GM03348 (cell line): ENCODE data around the gene RPS10.
A peak's percentile ranks its signal among the peaks of the same experiment; 100 is the strongest.
"Not testable (repeated sequence)": the region's sequence is repeated elsewhere in the genome, so short reads cannot be mapped to it uniquely, and the experiment has no call there.

Source experiments
- DNase-seq: peaks from one replicate; pipeline ENCODE4 v3.0.0; 2012; ENCODE audit warnings: low spot score

Gene RPS10

DNA sequence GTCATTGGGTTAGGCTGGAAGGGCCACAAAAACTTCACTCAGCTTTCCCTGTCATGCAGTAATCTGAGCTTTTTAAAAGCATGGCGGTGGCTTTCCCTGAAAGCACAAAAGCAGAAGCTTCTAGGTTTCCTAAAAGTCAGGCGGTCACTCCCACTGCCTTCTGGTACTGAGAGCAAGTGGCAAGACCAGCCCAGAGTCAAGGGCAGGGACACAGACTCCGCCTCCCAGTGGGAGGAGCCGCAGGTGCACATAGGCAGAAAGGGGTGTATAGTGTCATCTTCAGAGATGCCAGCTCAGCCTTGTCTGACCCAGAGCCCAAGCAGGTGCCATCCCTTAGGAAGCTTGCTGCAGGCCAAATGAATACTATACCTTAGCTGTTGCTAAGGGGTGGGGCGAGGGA lies 22.0 kb upstream of the RPS10 start:
- no peak for DNase-seq

DNA sequence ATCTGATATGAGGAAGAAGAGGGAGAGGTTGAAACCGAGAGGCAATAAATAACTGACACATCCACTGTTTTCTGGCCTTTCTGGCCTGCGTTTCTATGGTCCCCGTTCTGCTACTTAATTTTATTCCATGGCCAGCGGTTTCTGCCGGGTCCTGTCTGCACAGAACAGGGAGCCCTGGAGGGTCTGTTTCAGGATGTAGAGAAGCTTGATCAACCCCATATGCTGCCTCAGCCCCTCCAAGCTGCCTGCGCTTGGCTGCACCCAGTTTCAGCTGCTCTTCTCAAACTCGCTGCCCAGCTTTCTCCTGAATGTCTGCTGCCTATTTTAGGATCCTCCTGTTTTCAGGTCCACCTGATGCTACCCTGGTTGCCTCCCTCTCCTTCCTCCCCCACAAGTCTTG lies 21.5 kb upstream of the RPS10 start:
- DNase-seq, result no peak

DNA sequence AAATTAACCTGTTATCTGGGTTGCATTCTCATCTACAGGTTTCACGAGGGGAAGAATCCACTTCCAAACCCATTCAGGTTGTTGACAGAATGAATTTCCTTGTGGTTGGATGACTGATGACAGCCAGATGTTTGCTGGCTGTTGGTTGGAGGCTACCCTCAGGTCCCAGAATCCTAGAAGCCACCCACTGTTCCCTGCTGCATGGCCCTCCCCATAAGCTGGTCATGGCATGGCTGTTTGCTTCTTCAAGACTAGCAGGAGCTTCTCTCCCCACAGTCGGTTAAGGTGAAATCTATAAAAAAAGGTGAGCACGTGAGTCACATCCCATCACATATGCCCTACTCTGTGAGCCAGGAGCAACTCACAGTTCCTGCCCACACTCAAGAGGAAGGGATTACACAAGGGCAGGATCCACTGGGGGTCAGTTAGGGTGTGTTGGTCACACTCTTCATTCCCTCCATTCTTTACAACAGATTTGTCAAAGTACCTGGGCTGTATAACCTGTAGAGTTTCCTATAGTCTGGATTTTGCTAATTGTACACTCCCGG lies 19.5 kb upstream of the RPS10 start:
- no peak for DNase-seq

DNA sequence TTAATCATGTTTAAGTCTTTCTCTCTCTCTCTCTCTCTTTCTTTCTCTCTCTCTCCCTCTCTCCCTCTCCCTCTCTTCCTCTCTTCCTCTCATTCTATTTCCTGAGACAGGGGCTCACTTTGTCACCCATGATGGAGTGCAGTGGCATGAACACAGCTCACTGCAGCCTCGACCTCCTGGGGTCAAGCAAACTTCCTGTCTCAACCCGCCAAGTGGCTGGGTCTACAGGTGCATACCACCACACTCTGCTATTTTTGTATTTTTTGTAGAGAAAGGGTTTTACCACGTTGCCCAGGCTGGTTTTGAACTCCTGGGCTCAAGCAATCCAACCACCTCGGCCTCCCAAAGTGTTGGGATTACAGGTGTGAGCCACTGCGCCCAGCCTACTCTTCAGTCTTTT lies 15.7 kb upstream of the RPS10 start:
- no peak for DNase-seq

DNA sequence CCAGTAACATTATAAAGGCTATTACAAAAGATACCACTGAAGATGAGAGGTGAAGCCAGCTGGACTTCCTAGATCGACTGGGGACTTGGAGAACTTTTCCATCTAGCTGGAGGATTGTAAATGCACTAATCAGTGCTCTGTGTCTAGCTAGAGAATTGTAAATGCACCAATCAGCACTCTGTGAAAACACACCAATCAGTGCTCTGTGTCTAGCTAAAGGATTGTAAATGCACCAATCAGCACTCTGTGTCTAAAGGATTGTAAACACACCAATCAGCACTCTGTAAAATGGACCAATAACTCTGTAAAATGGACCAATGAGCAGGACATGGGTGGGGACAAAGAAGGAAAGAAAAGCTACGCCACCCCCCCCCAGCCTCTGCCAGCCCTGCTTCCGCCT lies 13.6 kb upstream of the RPS10 start:
- DNase-seq, result no peak

DNA sequence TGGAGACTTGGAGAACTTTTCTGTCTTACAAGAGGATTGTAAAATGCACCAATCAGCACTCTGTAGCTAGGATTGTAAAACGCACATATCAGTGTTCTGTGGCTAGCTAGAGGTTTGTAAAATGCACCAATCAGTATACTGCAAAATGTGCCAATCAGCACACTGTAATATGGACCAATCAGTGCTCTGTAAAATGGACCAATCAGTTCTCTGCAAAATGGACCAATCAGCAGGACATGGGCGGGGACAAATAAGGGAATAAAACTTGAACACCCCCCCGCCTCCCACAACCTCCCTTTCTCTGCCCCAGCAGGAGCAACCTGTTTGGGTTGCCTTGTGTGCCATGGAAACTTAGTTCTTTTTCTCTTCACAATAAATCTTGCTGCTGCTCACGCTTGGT lies 12.8 kb upstream of the RPS10 start:
- no peak for DNase-seq

DNA sequence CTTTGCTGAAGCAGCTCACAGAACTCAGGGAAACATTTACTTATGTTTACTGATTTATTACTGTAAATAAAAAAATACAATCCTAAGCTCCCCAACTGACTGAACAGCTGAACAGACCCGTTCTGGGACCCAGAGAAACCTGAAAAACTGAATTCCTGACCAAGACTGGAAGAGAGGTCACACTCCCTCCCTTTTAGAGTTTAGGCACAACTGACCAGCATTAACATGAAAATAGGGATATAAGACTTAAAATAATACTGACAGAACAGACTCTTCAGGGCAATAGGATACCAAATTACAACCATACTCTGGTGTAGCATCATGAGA lies 11.7 kb upstream of the RPS10 start:
- no peak for DNase-seq

DNA sequence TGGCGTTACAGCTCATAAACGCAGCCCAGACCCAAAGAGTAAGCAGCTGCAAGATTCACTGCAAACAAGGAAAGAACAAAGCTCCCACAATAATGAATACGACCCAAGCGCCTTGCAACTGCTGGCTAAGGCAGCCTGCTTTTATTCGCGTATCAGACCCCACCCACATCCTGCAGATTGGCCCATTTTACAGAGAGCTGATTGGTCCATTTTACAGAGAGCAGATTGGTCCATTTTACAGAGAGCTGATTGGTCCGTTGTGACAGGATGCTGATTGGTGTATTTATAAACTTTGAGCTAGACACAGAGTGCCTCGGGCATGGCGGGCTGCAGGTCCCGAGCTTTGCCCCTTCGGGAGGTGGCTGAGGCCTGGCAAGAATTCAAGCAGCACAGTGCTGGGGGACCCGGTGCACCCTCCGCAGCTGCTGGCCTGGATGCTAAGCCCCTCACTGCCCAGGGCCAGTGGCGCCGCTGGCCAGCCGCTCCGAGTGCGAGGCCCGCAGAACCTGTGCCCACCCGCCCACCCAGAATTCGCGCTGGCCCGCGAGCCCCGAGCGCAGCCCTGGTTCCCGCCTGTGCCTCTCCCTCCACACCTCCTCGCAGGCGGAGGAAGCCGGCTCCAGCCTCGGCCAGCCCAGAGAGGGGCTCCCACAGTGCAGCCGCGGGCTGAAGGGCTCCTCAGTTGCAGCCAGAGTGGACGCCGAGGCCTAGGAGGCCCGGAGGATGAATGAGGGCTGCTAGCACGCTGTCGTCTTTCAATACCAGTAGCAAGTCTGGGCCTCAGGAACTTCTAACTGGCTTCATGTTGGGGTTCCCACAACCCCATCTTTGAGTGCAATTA lies 11.2 kb upstream of the RPS10 start:
- DNase-seq, result no peak

DNA sequence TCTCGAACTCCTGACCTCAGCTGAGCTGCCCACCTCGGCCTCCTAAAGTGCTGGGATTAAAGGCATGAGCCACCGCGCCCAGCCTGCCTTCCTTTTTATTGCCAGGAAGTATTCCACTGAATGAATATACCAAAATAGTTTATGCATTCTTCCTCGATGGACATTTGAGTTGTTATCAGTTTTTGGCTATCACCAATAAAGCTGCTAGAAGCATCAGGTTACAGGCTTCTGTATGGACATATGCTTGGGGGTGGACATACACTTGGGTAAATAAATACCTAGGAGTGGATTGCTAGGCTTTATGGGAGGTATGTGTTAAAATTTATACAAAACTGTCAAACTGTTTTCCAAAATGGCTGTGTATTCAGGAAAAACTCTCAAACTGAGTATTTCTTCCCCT lies 10.0 kb upstream of the RPS10 start:
- DNase-seq, result no peak

DNA sequence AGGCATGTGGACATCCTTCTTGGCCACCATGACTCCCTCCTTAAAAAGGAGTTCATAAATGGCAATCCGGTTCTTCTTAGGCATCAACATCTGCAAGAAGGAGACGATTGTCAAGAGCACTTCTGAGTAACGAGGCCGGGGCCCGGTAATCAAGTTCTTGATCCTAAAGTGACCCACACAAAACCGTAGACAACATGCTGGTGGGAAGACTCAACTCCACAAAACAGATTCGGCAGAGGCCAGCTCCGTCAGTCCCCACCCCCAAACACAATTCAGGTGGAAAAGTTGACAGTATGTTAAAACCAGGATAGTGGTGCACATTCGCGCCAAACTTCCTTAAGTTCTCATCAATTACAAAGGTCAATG lies 754 bp downstream of the RPS10 start:
- peak; percentile 32 for DNase-seq

DNA sequence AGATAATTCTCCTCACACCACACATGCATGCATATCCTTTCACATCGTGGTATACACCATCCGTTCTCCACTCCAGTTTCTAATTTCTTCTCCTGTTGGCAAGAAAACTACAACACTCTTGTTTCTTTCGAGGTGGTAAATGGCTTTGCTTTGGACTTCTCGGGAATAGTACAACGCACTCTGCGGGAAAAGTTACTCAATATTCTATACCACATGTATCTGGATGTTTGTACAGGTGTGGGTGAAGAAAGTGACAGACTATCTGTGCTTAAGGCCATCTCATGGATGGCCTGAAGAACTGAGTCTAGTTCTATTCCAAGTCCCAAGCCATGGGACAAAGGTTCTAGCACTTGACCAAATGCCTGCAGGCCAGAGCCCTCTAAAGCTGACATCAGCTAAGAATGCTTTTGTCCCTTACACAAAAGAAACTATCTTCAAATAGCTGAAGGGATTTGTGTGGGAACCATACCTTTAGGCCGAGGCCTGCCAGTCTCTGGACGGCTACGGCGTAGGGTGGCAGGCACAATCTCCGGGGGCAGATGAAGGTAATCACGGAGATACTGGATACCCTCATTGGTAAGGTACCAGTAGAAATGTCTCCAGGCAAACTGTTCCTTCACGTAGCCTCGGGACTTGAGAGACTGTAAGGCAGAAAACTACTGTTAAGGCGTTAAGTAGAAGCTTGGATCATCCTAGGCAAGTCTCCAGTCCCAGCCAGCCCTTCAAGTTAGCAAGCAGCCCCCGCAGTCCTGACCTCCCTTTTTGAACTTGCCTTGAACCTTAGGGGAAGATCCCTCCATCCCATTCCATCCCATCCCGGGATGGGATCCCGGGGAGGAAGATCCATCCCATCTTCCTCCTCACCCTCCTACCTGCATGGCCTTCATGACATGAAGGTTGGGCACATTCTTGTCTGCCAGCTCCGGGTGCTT lies 1.4 kb downstream of the RPS10 start:
- no peak for DNase-seq

DNA sequence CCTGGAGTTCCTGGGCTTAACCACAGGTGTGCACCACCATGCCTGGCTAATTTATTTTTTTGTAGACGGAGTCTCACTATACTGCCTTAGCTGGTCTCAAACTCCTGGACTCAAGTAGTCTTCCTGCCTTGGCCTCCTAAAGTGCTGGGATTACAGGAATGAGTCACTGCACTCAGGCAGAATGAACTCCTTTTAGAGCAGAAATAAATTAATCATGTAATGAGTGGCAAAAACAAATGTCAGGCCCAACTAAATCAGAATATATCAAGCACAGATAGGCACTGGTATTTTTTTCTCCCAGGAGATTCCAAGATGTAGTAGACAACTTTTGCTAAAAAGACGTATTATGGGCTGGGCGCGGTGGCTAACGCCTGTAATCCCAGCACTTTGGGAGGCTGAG lies 2.6 kb downstream of the RPS10 start:
- no peak for DNase-seq

DNA sequence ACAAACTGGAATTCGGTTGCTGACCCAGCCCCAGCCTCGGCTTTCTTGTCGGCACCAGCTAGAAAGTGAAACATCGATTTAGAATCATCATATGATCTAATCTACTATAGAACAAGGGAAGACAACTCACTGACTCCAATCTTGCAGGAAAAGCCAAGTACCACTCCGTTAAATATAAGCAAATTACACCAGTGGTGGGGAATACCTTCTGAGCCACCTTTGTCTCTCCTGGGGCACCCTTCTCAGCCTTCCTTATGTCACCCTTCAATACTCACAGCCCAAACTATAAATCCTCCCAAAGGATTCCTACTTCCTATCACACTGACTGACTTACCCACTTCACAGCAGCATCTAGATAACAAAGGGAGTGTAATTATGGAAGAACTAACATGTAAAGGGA lies 7.5 kb downstream of the RPS10 start:
- DNase-seq, result no peak

DNA sequence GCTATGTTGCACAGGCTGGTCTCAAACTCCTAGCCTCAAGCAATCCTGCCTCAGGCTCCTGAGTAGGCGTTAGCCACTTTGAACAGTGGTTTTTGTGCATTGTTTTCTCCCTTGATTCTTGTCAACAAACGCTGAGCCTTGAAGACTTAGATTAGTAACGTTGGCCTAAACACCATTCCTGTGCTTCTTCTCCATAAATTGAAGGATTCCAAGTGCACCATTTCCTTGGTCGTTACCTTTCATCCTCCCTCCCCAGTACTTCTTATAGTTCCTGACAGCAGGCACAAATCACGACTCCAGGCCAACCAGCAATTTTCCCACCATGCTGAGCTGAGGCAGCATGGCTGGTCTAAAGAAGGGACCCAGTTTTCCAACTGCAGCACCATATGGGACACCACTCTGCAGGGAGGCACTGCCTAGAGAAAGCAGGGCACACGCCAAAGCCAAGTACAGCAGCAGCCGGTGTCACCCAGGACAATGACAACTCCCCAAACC lies 8.9 kb downstream of the RPS10 start:
- no peak for DNase-seq

DNA sequence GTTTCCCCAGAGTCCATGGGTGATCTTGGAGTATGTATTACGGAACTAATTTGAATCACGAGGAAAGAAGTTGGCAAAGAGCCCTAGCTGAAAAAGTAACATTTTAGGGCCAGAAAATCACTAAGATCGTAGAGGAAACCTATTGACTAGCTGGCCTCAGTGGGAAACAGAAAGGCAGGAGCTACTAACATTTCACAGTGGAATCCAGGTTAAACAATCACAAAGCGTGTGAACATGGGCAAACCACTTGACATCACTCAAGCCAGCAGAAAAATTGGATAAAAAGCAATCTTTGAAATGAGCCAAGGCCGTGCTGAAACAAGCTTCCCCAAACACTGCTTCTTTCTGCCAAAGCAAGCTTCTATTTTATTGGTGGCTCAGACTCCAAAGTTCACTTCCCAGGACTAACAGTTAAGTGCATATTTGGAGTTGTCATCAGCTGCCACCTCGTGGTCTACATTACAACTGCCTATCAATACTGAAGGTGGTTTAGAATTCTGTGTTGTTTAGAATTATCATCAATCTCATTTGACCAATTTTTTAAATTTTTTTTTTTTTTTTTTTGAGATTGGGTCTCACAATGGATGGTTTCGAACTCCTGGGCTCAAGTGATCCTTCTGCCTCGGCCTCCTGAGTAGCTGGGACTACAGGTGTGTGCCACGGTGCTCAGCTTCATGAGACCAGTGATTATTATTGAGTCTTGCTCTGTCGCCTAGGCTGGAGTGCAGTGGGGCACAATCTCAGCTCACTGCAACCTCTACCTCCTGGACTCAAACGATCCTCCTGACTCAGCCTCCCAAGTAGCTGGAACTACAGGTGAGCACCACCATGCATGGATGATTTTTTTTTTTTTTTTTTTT lies 10.6 kb downstream of the RPS10 start:
- peak; percentile 78 for DNase-seq

DNA sequence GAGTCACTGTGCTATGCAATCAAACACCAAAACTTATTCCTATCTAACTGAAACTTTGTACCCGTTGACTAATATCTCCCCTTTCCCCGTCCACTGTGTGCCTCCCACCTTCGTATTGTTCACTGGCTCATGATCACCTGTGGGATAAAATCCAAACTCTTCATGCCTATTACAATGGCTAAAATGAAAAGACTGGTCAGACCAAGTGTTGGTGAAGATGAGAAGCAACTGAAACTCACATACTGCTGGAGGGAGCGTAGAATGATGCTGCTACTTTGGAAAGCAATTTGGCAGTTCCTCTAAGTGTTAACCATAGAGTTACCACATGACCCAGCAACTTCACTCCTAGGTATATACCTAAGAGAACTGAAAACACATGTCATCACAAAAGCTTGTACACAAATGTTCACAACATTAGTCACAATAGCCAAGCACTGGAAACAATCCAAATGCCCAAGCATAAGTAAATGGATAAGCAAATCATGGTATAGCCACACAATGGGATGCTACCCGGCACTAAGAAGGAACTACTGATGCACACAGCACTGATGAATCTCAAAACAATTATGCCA lies 13.1 kb downstream of the RPS10 start:
- DNase-seq, result no peak

DNA sequence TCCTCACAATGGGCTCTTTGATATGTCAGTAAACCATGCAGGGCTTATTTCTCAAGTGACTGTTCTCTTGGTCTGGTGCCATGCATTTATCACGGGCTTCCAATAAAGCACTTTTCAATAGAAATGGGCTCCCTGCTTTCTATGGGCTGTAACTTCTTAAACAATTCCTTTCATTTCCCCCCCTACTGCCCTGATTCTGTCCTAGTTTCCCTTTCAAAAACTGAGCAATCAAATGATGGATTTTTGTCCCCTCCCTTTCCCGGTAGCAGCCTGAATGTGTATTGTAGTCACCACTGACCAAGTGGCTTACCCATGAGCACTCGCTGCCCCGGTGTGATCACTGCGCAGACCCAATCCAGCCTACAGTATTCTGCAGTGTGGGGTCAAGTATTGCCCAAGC lies 13.9 kb downstream of the RPS10 start:
- no peak for DNase-seq

DNA sequence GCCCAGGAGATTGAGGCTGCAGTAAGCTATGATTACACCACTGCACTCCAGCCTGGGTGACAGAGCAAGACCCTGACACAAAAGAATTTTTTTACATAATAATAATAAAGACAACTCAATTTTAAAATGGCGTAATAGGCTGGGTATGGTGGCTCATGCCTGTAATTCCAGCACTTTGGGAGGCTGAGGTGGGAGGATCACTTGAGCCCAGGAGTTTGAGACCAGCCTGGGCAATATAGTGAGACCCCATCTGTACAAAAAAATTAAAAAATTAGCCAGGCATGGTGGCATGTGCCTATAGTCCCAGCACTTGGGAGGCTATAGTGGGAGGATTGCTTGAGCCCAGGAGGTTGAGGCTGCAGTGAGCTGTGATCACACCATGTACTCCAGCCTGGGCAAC lies 18.0 kb downstream of the RPS10 start:
- DNase-seq, result not testable (repeated sequence)

DNA sequence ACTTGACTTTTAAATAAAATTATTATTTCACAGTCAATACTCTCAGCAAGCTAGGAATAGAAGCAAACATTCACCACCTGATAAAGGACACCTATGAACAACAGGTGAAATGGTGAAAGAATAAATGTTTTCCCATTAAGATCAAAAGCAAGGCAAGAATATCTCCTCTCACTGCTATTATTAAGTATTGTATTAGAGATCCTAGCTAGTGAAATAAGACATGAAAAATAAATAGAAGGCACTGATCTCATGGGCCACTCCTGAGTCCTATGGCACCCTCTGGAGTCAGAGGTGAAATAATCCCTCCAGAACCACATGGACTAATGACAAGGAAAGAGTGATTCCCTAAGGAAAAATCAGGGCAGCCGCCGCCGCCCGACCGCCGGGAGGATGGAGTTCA lies 29.4 kb downstream of the RPS10 start:
- no peak for DNase-seq

DNA sequence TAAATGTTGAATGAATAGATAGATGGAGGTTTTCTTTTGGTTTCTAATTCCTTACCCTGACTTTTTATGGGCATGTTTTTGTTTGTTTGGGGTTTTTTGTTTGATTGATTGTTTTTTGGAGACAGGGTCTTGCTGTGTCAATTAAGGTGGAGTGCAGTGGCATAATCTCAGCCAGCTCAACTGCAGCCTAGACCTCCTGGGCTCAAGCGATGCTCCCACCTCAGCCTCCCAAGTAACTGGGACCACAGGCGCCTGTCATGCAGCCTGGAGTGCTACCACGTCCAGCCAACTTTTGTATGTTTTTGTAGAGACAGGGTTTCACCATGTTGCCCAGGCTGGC lies 31.9 kb downstream of the RPS10 start:
- DNase-seq, result no peak

DNA sequence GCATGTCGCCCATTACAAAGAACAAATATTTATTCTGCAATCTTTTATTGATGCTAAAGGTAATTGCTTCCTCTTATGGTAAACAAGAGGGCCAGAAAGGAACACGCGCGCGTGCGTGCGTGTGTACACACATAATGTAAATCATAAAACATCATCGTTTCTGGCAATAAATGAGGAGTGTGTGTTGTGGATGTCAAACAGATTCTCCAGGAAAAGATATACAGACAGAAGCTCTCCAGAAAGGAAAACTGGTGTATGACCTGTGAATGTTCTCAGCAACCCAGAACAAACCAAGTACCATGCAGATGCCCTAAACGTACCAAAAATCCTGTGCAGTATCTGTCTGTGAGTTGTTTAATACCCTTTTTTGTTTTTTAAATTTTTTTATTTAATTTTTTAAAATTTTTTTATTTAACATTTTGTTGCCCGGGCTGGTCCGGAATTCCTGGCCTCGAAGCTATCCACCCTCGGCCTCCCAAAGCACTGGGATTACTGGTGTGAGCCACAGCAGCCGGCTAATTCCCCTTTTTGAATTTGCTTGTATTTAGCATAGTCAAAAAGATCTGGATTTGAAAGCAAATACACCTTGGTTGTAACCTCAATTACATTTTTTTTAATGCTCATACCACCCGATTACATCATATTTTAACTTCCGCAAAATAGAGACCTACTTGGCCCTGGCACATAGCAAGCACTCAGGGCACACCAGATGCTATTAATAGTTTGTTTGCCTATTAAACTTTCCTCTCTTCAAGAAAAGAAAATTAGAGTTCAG lies 32.5 kb downstream of the RPS10 start:
- no peak for DNase-seq
